Activated naive CD4-positive, alpha-beta T cell treated with Interleukin-2 at 50 U/mL for 16 hours (primary cell): Measurements from ENCODE around the gene USH1C.

Experiments used
- DNase-seq: peaks from one replicate; pipeline ENCODE4 v3.0.0-alpha.2; 2020

USH1C gene

GRCh38 chr11:17568944-17569343, 24.7 kb upstream of the USH1C start:
- no peak for DNase-seq

GRCh38 chr11:17564687-17565042, 20.4 kb upstream of the USH1C start:
- DNase-seq = no peak

- no peak for DNase-seq
Measured at GRCh38 chr11:17563961-17564686, 19.9 kb upstream of the USH1C start.

- no peak for DNase-seq
Measured at GRCh38 chr11:17563231-17563646, 19.0 kb upstream of the USH1C start.

- DNase-seq = no peak
Measured at GRCh38 chr11:17561526-17561925, 17.3 kb upstream of the USH1C start.

GRCh38 chr11:17561111-17561415, 16.8 kb upstream of the USH1C start:
- no peak for DNase-seq

- no peak for DNase-seq
Measured at GRCh38 chr11:17560281-17561110, 16.3 kb upstream of the USH1C start.

GRCh38 chr11:17559341-17560087, 15.3 kb upstream of the USH1C start:
- DNase-seq = no peak

- no peak for DNase-seq
Measured at GRCh38 chr11:17558916-17559315, 14.7 kb upstream of the USH1C start.

GRCh38 chr11:17558025-17558780, 14.0 kb upstream of the USH1C start:
- DNase-seq = no peak

GRCh38 chr11:17556999-17557398, 12.8 kb upstream of the USH1C start:
- DNase-seq = no peak

GRCh38 chr11:17554487-17554886, 10.3 kb upstream of the USH1C start:
- no peak for DNase-seq

- DNase-seq = no peak
Measured at GRCh38 chr11:17553249-17553546, 9.0 kb upstream of the USH1C start.

- no peak for DNase-seq
Measured at GRCh38 chr11:17552392-17553248, 8.4 kb upstream of the USH1C start.

- no peak for DNase-seq
Measured at GRCh38 chr11:17552041-17552355, 7.8 kb upstream of the USH1C start.

GRCh38 chr11:17551347-17552040, 7.3 kb upstream of the USH1C start:
- DNase-seq = no peak

GRCh38 chr11:17550450-17551346, 6.5 kb upstream of the USH1C start:
- DNase-seq = no peak

- DNase-seq = no peak
Measured at GRCh38 chr11:17548444-17548843, 4.2 kb upstream of the USH1C start.

GRCh38 chr11:17547932-17548331, 3.7 kb upstream of the USH1C start:
- DNase-seq = no peak

GRCh38 chr11:17547051-17547577, 2.9 kb upstream of the USH1C start, which contains the start of gene OTOG:
TSS of gene OTOG (plus strand) at chr11:17547259. CDS start at chr11:17547373, 114 bp downstream.
- DNase-seq = no peak
